Superior temporal gyrus (tissue), 1 donor: ENCODE measurements around the gene DUSP11.
"Not testable (repeated sequence)": the region's sequence is repeated elsewhere in the genome, so short reads cannot be mapped to it uniquely, and the experiment has no call there.

ENCODE experiments used
- DNase-seq: peaks from one replicate; pipeline ENCODE4 v3.0.0-alpha.2; 2016; ENCODE audit errors: extremely low spot score

Gene DUSP11

DNA sequence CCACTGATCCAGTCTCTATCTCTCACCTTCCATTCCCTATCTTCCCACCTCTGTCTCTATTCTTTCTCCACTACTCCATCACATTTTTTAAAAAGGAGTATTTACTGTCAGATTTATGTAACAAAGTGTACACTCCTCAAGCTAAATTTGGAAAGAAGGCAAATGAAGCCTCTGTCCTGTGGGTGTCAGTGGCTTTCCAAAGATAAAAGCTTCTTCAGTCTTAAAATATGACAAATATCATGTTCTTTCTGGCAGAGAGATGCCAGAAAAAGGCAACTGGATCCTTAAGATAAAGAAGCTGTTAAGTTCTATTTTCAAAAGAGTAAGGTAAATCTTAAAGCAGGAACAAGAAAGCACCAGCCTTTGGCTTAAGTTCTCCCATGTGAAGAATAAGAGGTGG lies 7.1 kb downstream of the DUSP11 start:
- peak; percentile 52 for DNase-seq

DNA sequence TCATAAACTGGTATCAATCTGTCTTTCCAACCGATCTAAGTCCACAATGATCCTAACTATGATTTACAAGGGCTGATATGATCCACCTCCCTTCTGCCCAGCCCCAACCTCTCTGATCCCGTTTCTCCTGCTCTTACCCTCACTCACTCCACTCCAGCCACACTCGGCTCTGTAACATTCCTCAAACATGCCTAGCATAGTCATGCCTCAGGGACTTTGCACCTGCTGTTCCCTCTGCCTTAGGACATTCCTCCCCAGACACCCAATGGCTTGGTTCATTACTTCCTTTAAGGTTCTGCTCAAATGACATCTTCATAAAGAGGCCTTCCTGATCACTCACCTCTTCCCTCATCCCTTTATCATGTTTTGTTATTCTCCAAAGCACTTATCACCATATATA lies 9.2 kb downstream of the DUSP11 start:
- DNase-seq: no peak

DNA sequence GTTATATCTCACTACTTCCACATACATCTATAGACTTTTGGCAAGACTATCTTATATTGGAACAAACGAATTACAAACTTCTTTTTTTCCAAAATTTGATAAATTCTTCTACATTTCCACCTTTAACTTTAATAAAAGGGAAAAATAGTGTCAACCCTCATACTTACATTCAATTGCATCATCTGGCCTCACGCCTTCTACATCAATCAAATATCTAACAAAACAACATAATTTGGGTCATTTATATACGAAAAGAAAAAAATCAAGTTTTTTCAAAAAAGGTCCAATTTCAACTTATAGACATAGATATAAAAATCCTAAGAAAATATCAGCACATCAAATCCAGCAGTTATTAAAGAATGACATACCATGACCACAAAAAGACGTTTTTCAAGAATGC lies 12.9 kb downstream of the DUSP11 start:
- no peak for DNase-seq

DNA sequence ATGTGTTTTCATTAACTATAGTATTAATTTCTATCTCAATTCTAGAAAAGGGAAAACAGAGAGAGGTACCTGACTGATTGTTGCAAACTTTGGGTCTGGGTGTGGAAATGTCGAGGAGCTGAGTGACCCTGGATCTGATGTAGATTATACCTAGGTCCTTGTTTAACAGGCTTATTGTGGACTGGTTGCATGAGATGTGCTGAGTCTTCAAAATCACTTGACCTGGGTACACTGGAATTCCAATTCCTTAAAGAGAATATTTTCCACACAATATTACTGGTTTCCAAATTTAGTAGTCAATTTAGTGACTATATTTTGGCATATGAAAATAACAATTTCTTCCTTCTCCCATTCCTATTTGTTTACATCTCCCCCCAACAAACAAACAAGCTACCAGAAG lies 13.6 kb downstream of the DUSP11 start:
- no peak for DNase-seq

DNA sequence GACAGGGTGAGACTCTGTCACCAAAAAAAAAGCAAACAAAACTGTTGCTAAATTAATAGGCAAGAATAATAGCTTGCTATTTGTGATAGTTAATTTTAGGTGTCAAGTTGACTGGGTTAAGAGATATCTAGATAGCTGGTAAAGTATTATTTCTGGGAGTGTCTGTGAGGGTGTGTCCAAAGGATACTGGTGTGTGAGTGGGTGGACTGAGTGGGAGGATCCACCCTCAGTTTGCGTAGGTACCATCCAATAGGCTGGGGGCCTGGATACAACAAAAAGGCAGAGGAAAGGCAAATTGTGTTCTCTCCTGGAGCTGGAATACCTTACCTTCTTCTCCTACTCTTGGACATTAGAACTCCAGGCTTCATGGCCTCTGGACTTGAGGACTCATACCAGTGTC lies 15.0 kb downstream of the DUSP11 start:
- DNase-seq: no peak

DNA sequence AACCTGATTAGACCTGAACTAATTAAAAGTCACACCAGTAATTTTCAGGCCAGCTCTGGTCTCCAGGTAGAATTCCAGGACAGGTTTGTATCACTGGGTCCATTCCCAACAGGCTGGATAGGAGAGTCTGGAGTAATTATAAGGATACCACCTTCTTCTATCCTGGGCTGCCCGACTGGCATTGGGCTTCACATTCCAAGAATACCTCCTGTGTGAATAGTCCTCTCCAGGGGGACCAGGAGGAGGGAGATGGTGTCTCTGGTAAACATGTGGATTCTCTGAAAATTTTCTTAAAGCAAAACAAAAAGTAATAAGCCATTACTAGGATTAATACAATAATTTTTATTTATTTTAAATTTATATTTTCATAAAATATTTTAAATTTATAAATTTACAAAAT lies 17.3 kb downstream of the DUSP11 start:
- DNase-seq: no peak

DNA sequence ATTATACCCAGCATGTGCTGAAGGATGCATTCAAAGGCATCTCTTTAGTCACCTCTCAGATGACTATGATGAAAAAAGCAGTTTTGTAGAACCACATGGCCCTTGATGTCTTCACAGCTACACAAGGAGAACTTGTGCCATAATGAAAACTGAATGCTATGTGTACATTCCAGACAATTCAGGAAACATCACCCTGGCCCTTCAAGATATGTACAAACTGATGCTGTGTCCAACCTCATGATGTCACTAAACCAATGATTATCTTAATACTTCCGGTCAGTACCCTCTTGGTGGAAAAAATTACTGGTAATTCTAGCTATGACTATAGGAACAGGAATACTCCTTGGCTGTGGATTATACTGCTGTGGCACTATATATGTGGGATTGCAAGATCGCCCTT lies 20.0 kb downstream of the DUSP11 start:
- DNase-seq: no peak

DNA sequence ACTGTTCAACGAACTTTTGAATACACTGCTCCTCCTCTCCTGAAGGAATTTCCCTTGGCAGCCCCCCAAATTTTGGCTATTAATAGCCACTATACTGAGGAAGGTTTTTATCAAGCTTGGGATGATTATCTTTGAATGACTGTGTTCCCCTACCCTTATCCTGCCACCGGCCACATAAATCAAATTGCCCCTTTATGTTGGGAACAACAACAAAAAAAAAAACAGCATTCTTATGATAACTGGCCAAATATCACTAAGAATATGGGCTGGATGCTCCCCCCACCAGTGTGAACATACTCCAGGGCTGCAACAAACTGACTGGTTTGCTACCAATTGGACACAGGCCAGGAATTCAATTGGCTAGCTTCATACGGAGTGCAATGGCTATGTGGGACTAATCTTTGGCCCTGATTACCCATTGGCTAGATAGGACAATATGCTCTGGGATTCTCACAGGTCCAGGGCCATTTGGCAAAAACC lies 20.6 kb downstream of the DUSP11 start:
- no peak for DNase-seq

DNA sequence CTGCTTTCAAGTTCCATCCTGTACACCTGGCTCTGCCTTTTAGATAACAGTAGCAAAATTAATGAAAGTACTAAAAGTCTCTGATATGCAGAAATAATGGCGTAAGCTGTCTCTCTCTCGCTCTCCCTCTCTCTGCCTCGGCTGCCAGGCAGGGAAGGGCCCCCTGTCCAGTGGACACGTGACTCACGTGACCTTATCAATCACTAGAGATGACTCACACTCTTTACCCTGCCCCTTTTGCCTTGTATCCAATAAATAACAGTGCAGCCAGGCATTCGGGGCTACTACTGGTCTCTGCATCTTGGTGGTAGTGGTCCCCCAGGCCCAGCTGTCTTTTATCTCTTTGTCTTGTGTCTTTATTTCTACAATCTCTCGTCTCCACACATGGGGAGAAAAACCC lies 25.6 kb downstream of the DUSP11 start:
- not testable (repeated sequence) for DNase-seq

DNA sequence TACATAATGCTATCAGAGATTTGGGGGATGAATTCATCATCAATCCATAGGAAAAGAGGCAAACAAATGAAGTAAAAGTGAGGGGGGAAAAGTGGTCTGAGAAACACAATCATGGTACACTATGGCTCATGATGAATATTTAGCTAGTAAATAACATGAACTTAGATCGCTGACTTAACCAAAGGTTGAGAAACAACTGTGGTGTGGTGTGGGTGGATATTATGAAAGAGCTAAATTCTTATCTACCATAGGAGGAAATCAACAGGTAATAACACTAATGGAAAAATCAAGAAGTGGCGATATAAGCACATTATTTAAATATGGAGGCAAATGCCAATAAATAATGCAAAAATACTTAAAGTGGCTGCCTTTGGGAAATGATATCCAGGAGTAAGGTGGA lies 30.6 kb downstream of the DUSP11 start:
- DNase-seq: no peak

DNA sequence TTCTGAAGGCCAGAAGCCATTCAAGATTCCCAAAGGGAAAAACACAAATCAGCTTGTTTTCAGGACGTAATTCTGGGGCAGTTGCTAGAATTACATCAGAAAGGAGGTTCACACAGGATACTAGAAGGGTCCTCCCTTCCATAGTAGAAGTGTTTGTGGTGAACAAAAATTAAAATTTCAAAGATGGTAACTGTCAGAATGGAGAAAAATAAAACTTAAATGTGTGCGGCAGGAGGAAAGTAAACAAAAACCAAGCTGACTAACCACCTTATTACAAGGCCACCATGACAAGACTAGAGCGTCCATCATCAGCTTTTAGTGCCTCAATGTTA lies 33.1 kb downstream of the DUSP11 start:
- no peak for DNase-seq

DNA sequence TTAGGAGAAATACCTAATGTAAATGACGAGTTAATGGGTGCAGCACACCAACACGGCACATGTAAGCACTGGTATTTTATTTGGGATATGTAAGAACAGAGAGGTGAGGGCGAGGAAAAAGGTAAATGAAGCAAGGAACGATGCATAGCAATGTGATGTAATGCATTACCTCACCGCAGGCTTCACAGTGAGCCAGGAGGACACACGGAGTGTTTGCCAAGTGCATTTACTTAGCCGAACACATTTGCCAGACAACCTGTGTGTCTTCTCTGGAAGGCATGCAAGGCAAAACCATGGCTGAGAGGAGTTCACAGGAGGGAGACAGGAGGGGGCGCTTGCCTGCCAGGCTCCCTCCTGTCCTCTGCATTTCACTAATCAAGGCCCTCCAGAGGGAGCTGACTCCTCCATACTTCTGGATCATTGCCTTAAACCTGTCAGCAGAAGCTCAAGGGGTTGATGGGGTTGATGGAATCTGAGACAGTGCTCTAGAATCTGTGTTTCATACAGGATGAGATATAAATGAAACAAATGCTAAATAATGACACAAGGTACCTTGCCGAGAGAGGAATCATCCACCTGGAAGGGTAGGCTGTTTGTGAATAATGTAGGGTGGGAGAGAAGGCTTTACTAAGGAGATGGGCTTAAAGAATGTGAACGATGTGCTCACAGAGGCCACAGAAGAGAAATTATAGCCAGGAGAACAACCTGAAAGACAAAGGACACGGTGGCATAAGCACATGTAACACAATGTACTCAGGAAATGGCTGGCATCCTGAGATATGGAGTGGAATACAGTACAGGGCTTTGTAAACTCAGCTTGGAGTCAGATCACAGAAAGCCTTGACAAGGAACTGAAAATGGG lies 33.7 kb downstream of the DUSP11 start:
- no peak for DNase-seq

DNA sequence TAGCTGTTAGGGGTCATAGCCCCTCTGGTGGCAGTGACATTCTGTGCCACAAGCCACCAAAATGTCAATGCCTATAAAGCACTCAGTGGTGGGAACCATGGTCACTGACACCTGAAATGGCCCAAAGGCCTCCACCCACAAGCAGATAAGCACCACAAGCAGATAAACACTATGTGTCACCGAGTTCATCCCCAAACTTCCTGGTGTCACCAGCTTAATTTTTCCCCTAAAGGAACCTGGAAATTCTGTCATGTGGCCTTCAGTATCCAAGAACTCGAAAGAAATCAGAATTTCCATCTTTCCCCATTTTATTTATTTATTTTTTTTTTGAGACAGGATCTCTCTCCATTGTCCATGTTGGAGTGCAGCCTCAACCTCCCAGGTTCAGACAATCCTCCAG lies 39.1 kb downstream of the DUSP11 start:
- no peak for DNase-seq

DNA sequence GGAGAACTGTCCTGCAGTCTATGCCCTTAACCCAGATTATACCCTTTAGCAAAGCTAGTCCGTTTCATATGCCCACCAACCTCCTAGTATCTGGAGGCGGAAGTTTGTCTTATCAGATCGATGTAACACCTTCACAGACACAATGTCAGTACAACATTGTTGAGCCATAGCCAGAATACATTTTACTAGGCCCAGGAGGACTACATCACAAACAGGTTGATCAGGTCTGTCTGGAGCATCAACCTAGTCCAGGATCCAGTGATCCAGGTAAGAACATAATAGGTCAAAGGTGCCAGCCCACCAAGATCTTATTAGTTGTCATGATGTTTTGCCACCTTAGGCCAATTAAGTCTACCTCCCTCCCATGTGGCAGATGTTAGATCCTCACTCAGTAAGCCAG lies 40.8 kb downstream of the DUSP11 start:
- no peak for DNase-seq

DNA sequence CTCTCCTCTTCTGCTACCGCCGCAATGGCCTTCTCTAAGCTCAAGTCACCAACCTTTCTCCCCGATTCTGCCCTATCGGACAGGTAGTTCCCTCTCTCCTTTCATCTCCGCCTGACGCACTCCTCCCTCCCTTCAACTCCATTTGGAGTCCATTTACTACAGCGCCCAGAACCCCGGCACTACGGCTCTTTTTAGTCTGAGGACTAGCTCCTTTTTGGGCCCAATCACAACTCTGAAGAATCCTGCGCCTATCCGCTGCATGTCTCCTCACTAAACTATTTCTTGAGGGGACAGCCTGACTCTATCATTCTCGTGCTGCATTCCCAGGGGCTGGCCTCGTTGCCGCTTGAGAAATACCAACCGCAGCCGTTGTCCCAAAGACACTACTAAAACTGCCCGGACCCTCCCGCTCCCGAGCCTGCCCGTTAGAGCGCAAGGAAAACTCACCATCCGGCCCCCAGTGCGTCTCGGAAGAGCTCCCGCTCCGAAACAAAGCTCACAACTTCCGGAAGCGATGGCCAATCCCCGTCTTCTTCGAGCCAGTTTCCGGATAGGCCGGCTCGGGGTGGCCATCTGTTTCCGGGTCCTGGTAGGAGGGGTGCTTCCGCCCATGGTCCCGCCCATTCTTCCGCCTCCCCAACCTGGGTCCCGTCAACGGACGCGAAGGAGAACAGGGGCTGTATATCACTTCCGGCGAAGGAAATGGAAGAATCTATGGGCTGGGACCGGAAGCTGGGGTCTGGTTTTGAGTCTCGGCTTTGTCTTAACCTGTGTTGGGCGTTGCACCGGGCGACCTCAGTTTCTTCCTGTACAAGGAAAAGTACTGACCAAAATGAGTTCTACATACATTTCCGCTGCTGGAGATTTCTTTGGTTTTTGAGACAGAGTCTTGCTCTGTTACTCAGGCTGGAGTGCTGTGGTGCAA lies 42.8 kb downstream of the DUSP11 start, which contains the start of gene TPRKB:
Gene TPRKB (minus strand): TSS at position 491 of the 925 bp plus-strand sequence. CDS start 2,776 bp downstream, outside the sequence.
- DNase-seq: peak; percentile 97

DNA sequence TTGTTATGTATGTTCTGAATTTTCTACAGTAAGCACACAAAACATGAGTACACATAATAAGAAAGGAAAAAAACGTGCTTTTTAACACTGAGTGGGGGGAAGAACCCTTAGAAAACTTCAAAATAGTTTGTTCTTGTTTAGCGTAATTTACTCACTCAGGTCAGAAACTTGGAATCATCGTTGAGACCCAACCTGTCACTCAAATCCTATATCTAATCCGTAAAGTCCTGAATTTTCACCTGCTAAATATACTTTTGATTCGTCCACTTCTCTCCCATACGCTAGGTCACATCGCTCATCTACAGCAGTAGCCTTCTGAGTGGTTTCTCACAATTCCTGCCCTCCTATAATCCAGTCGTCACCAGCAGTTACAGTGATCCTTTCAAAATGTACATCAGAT lies 43.5 kb downstream of the DUSP11 start:
- no peak for DNase-seq

DNA sequence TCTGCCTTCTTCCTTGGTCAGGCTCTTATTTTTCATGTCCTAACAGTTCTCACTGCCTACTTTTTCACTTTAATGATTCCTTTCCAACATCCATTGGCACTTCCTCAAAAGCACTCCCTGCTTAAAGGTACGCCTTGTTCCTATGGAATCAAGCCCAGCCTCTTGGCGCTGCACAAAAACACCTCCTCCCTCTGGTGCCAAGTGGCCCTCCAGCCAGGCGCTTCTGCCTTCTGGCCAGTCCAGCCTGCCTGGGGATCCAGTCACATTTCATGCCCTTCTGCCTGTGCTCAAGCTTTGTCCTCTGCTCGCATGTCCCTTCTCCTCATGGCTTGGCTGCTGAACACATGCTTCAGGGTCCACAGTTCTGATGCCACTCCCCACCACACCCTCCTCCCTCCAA lies 49.1 kb downstream of the DUSP11 start:
- DNase-seq: peak; percentile 34

DNA sequence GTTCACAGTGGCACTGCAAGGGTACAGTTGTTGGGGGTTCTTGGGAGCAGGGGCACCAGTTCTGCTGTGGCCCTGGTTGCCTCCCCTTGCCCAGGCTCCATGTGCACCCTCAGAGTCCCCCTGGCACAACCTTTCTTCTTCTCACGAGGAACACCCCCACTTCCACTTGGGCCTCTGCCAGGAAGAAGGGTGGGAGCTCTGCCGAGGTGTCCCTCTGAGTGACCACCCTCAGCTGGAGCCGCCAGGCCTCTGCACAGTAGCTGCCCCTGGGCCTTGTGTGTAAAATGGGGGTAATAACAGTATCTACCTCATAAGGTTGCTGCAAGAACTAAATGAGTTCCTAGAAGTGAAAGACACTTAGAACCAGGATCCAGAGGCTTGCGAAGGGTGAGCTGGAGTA lies 51.2 kb downstream of the DUSP11 start:
- no peak for DNase-seq

DNA sequence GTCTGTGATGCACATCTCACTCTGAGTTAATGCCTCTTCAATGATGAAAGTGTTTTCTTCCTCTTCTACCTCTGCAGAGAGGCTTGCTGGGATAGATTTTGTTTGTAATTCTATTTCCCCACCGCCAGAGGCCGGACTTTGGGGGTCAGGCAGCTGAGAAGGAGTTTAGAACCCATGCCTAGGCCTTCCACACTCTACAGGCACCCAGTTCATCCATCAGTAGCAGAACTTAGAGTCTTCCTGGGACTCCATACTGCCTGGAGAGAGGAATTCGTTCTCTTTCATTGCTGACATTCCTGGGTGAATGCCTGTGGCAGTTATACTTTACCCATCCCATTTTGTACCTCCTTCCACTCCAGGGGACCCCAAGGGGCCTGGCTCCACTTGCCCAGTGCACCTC lies 51.9 kb downstream of the DUSP11 start:
- no peak for DNase-seq

DNA sequence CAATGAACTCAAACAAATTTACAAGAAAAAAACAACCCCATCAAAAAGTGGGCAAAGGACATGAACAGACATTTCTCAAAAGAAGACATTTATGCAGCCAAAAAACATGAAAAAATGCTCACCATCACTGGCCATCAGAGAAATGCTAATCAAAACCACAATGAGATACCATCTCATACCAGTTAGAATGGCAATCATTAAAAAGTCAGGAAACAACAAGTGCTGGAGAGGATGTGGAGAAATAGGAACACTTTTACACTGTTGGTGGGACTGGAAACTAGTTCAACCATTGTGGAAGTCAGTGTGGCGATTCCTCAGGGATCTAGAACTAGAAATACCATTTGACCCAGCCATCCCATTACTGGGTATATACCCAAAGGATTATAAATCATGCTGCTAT lies 53.2 kb downstream of the DUSP11 start:
- not testable (repeated sequence) for DNase-seq

DNA sequence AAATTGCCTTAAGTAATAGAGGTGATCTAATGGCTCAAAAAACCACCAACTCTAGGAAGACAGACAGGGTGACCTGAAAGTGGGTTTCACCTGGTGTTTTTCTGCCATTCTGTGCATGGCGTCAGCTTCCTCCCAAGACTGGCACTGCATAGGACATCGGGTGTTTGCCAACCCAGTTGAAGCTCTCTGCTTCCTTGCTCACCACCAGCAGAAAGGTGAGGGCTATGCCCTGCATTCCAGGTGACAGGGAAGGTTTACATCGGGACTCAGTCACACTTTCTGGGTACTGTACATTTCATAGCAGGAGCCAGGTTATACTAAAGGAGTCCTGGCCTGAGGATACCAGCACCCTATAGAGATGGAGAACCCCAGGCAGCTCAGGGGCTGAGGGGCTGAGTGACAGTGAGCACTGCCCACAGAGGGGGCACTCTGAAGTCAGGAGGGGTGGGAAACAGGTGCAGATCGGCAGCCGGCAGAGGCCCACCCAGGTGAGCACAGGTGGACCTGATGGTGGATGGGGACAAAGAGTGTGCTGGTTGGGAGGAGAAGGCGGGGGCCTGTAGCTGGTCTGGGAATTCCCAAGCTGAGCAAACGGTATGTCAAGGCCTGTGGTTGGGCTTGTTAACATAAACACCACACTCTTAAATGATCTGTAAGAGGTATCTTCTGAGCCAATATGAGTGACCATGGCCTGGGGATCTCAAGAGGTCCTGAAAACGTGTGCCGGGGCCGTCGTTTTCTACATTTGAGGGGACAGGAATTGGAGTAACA lies 60.9 kb downstream of the DUSP11 start:
- DNase-seq: no peak

DNA sequence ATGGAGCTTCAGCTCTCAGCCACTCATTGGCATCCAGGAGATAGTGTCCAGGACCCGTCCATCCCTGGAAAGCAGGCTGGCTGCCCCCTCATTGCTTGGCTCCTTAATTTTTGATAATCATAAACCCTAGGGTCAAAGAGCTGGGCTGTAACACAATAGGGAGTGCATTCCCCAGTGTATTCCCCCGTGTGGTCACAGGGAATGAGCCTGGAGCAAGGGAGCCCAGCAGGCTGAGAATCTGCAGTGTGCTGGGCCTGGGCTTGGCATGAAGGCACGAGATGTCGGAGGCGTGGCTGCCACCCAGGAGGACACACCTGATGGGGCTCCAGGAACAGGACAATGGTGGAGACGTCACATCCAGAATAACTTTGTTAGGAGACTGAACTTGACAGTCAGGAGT lies 61.5 kb downstream of the DUSP11 start:
- no peak for DNase-seq
